ENCODE data around the gene BTBD16.

BTBD16 gene

GRCh38 chr10:122376364-122376961 is 105.4 kb downstream of the BTBD16 start:
- Histone ChIP-seq H4K20me1 (peaks cover 32% of the 10 kb centered on the region), H3K4me3 (no peak overlapping the region), H3K27ac (no peak overlapping the region), H3K27me3 (peaks cover 14% of the 10 kb centered on the region), H3K4me1 (peaks cover 16% of the 10 kb centered on the region), H3K9me3 (0 out of 2 replicates have a peak, but pooled peaks cover 5% of the 10 kb centered on the region), H3K9ac (no peak overlapping the region), H3K36me3 (peaks cover 4% of the 10 kb centered on the region; the same call in 1 of the 2 replicates), H3K4me2 (no peak overlapping the region; the same call in 1 of the 2 replicates)
- TF ChIP-seq Cebpa-rat (IDR thresholded peaks at IDR 0.05) = no peak

DNA sequence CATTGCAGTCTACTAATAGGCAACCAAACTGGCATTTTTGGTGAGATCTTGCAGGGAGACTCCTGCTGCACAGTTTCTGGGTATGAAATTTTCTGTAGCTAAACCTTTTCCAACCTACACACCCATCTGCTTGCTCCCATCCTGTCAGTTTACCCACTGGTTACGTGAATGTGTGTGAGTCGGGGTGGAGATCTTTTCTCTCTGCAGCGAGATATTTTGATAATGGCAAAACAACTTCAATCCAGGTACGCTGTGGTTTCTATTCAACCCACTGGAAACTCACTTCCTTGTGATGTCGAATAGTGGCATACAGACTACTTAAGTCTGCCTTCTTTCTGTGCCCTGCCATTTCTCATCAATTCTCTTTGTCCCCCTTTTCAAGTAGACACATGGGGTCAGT is 107.9 kb downstream of the BTBD16 start:
- Histone ChIP-seq H3K4me1 (peaks cover 16% of the 10 kb centered on the region), H3K9me3 (0 out of 2 replicates have a peak, but pooled peaks cover 5% of the 10 kb centered on the region), H3K4me3 (no peak overlapping the region), H3K27ac (no peak overlapping the region), H4K20me1 (peaks cover 40% of the 10 kb centered on the region), H3K9ac (no peak overlapping the region), H3K27me3 (no peaks in the 10 kb centered on the region), H3K4me2 (no peak overlapping the region), H3K36me3 (peaks cover 4% of the 10 kb centered on the region; the same call in 1 of the 2 replicates)
- no peak for TF ChIP-seq Cebpa-rat (IDR thresholded peaks at IDR 0.05)

- no peak overlapping the region for H3K4me3 ChIP-seq
- no peak for TF ChIP-seq Cebpa-rat (IDR thresholded peaks at IDR 0.05)
- H3K36me3 ChIP-seq = peaks cover 4% of the 10 kb centered on the region; the same call in 1 of the 2 replicates
- no peak overlapping the region for H3K27ac ChIP-seq
- no peaks in the 10 kb centered on the region for H3K27me3 ChIP-seq
- 0 out of 2 replicates have a peak, but pooled peaks cover 5% of the 10 kb centered on the region for H3K9me3 ChIP-seq
- H4K20me1 ChIP-seq = peaks cover 40% of the 10 kb centered on the region
- H3K4me2 ChIP-seq = no peak overlapping the region
- H3K9ac ChIP-seq = no peak overlapping the region
- H3K4me1 ChIP-seq = peaks cover 16% of the 10 kb centered on the region
Measured at GRCh38 chr10:122379537-122379936, 108.4 kb downstream of the BTBD16 start.

DNA sequence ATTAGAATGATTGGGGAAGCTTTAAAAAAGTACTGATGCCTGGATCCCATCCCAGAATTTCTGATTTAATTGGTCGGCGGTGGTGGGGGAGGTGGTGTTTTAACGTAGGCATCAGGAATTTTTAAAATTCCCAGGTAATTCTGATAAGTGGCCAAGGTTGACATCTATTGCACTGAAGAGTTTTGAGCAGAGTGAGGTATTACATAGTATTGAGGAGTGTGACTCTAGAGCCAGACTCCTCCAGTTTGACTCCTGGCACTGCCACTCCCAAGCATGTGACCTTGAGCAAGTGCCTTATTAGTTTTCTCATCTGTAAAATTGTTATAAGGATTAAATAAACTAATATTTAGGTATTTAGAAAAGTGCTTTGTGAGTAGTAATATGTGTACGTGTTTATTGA is 109.6 kb downstream of the BTBD16 start:
- no peaks in the 10 kb centered on the region for H3K27me3 ChIP-seq
- H3K27ac ChIP-seq = no peak overlapping the region
- H3K4me2 ChIP-seq = no peak overlapping the region
- peaks cover 10% of the 10 kb centered on the region for H3K4me1 ChIP-seq
- no peak for TF ChIP-seq Cebpa-rat (IDR thresholded peaks at IDR 0.05)
- H3K9ac ChIP-seq = no peak overlapping the region
- H3K4me3 ChIP-seq = no peak overlapping the region
- H3K9me3 ChIP-seq = 0 out of 2 replicates have a peak, but pooled peaks cover 5% of the 10 kb centered on the region
- H4K20me1 ChIP-seq = peaks cover 34% of the 10 kb centered on the region
- peaks cover 4% of the 10 kb centered on the region; the same call in 1 of the 2 replicates for H3K36me3 ChIP-seq

GRCh38 chr10:122381680-122382079 is 110.6 kb downstream of the BTBD16 start:
- Histone ChIP-seq H3K4me3 (no peak overlapping the region), H3K36me3 (peaks cover 4% of the 10 kb centered on the region; the same call in 1 of the 2 replicates), H3K27me3 (no peaks in the 10 kb centered on the region), H3K9me3 (0 out of 2 replicates have a peak, but pooled peaks cover 5% of the 10 kb centered on the region), H3K4me2 (no peak overlapping the region), H3K9ac (no peak overlapping the region), H3K4me1 (peaks cover 4% of the 10 kb centered on the region; the same call in 1 of the 2 replicates), H3K27ac (no peak overlapping the region), H4K20me1 (peaks cover 24% of the 10 kb centered on the region)
- no peak for TF ChIP-seq Cebpa-rat (IDR thresholded peaks at IDR 0.05)

DNA sequence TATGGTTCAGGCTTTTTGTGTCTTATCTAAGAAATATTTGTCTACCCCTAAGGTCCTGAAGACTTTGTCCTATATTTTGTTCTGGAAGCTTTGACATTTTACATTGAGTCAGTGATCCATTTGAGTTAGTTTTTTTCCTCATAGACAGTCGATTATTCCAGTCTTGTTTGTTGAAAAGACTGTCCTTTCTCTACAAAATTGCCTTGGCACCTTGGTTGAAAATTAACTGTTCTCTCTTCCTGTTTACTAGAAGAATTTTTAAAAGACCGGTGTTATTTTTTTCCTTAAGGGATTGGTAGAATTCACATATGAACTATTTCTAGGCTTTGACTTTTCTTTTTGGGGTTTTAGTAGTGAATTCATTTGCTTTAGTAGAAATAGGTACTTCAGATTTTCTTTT is 115.4 kb downstream of the BTBD16 start:
- H3K4me1 ChIP-seq = peaks cover 15% of the 10 kb centered on the region
- 0 out of 2 replicates have a peak, but pooled peaks cover 8% of the 10 kb centered on the region for H4K20me1 ChIP-seq
- no peak for TF ChIP-seq Cebpa-rat (IDR thresholded peaks at IDR 0.05)
- no peak overlapping the region for H3K9ac ChIP-seq
- no peaks in the 10 kb centered on the region for H3K27me3 ChIP-seq
- no peak overlapping the region for H3K4me3 ChIP-seq
- H3K9me3 ChIP-seq = no peaks in the 10 kb centered on the region
- no peak overlapping the region for H3K4me2 ChIP-seq
- no peak overlapping the region for H3K27ac ChIP-seq
- H3K36me3 ChIP-seq = 0 out of 2 replicates have a peak, but pooled peaks cover 5% of the 10 kb centered on the region

- Histone ChIP-seq H3K9me3 (no peaks in the 10 kb centered on the region), H3K27me3 (no peaks in the 10 kb centered on the region), H3K4me3 (no peak overlapping the region), H3K9ac (no peak overlapping the region), H3K27ac (no peak overlapping the region), H4K20me1 (0 out of 2 replicates have a peak, but pooled peaks cover 11% of the 10 kb centered on the region), H3K4me2 (no peak overlapping the region), H3K4me1 (peaks cover 26% of the 10 kb centered on the region), H3K36me3 (0 out of 2 replicates have a peak, but pooled peaks cover 5% of the 10 kb centered on the region)
- TF ChIP-seq Cebpa-rat (IDR thresholded peaks at IDR 0.05) = no peak
Measured at GRCh38 chr10:122387572-122387971, 116.5 kb downstream of the BTBD16 start.
